HFFc6 (cell line): ENCODE results near the gene BTNL2. TPM values are rescaled to one million over a fixed set of nuclear protein-coding genes. Genes with fewer than 3 reads are reported as not detected.

Source experiments
- DNase-seq: peaks from one replicate; pipeline ENCODE4 v3.0.0-alpha.2; 2018
- H3K27ac Mint-ChIP-seq: 2 replicates; pipeline ENCODE4 v1.8.0; 2020; ENCODE audit warnings: mild to moderate bottlenecking, mixed read lengths
- H3K27me3 Mint-ChIP-seq: 2 replicates; pipeline ENCODE4 v1.8.0; 2021; ENCODE audit warnings: mild to moderate bottlenecking, moderate library complexity, mixed read lengths; ENCODE audit not compliant: insufficient read depth
- H3K36me3 Mint-ChIP-seq: 2 replicates; pipeline ENCODE4 v1.8.0; 2021; ENCODE audit warnings: low read depth, mixed read lengths
- H3K4me1 Mint-ChIP-seq: 2 replicates; pipeline ENCODE4 v1.8.0; 2020; ENCODE audit warnings: low read depth, mixed read lengths
- H3K4me3 Mint-ChIP-seq: 2 replicates; pipeline ENCODE4 v1.8.0; 2020; ENCODE audit warnings: mild to moderate bottlenecking, moderate library complexity, mixed read lengths
- H3K9me3 Mint-ChIP-seq: 2 replicates; pipeline ENCODE4 v1.8.0; 2020; ENCODE audit warnings: mild to moderate bottlenecking, mixed read lengths
- total RNA-seq, 6 experiments: library from RNA; stranded (reverse); fragmentation: NEBNext Ultra II Directional; extraction: Animal tissue kit (Norgen Biotek cat#: 25700); gene quantifications; 2 replicates in 1 of 6; 3 replicates in 5 of 6; pipeline ENCODE4 v1.2.3, GENCODE V29; 2021
- TF ChIP-seq, protein P1 (sequence below): fragments of 200-600 bp; sonication (generic); IDR thresholded peaks from 2 replicates; pipeline ENCODE4 v1.5.0; 2021; ENCODE audit warnings: antibody characterized with exemption, mild to moderate bottlenecking

The BTNL2 gene
- total RNA-seq, 6 experiments from 2014 or later = not detected

DNA sequence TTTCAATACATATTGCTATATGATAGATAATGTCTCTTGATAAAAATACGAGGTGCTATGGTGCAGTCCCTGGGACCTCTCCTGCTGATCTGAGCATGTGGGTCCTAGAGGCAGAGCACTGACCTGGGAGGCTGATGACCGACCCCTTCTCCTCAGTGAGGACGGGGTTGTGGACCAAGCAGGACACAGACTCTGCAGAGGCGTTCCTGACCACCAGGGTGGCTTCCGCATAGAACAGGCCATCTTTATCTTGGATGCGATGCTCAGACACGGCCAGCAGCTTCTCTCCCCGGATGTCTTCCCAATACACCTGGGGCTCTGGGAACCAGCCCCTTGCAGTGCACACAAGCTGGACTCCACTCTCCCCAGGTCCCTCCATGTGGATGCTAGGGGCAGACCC lies 4.2 kb downstream of the BTNL2 start:
- Mint-ChIP-seq H3K36me3 (no peaks in the 10 kb centered on the region), H3K4me1 (no peaks in the 10 kb centered on the region), H3K9me3 (no peaks in the 10 kb centered on the region), H3K27ac (no peak overlapping the region), H3K4me3 (no peak overlapping the region), H3K27me3 (peaks cover 33% of the 10 kb centered on the region)
- TF ChIP-seq, protein P1, sequence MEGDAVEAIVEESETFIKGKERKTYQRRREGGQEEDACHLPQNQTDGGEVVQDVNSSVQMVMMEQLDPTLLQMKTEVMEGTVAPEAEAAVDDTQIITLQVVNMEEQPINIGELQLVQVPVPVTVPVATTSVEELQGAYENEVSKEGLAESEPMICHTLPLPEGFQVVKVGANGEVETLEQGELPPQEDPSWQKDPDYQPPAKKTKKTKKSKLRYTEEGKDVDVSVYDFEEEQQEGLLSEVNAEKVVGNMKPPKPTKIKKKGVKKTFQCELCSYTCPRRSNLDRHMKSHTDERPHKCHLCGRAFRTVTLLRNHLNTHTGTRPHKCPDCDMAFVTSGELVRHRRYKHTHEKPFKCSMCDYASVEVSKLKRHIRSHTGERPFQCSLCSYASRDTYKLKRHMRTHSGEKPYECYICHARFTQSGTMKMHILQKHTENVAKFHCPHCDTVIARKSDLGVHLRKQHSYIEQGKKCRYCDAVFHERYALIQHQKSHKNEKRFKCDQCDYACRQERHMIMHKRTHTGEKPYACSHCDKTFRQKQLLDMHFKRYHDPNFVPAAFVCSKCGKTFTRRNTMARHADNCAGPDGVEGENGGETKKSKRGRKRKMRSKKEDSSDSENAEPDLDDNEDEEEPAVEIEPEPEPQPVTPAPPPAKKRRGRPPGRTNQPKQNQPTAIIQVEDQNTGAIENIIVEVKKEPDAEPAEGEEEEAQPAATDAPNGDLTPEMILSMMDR = no peak
- no peak for DNase-seq

DNA sequence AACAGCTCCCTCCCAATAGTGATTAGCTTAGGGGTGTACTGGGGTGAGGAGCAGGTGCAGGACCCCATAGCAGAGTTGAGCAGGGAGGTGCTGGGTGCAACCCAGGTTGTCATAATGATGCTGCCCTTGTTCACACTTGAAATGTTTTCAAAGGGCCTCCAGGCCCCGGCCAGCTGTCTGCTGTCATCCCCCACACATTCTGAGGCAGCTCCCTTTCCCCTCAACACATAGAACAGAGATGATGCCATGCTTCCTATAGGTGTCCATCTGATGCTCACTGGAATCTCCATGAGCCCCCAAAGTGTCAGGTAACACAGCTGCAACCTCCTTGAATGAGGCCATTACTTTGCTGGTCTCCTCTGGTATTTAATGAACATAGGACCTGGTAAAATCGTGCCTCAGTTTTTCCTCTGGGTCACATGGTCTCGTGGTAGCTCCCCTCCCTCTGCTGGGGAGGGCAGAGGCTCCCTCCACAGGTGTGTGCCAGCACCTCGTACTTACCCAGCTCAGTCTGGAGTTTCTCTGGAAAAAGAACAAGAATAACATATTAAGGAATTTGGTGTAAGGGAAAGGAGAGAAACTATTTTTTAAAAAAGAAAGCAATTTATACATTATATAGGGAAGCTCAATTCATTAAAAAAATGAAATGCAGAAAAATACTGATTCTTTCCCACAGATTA lies 5.6 kb downstream of the BTNL2 start:
- H3K27ac Mint-ChIP-seq = no peak overlapping the region
- no peak for DNase-seq
- H3K4me1 Mint-ChIP-seq = peaks cover 6% of the 10 kb centered on the region
- H3K36me3 Mint-ChIP-seq = no peaks in the 10 kb centered on the region
- no peaks in the 10 kb centered on the region; the same call in 1 of the 2 replicates for H3K9me3 Mint-ChIP-seq
- TF ChIP-seq, protein P1 = no peak
- H3K4me3 Mint-ChIP-seq = no peak overlapping the region
- H3K27me3 Mint-ChIP-seq = peaks cover 31% of the 10 kb centered on the region

DNA sequence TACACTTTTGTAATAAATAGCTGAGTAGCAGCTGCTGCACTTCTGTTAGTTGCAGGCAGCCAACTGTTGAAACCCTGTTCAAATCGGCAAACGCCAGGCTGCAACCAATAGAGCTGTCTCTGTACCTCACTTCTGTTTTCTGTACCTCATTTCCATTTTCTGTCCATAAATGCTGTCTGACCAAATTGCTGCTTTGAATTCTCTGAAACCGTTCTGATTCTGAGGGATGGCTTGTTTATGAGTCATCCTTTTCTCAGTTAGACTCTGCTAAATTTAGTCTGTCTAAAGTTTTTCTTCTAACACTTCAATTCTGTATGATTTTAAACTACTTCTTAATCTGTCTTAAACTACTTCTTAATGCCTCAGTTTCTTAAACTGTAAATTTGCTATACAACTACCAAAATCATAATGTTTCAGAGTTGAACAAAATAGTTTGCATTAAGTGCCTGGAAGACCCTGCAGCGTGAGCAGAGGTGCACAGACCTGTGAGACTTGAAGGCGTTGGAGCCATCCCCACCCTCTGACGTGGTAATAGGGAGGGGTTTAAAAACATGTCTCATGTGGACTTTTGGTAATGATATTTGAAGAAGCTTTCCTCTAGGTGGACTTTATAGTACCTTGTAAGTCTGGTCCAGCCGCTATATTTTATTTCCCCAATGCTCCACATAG lies 9.6 kb downstream of the BTNL2 start:
- peaks cover 6% of the 10 kb centered on the region for H3K4me1 Mint-ChIP-seq
- TF ChIP-seq, protein P1 = no peak
- DNase-seq = peak; percentile 4
- H3K36me3 Mint-ChIP-seq = no peaks in the 10 kb centered on the region
- no peak overlapping the region for H3K4me3 Mint-ChIP-seq
- peaks cover 19% of the 10 kb centered on the region for H3K27me3 Mint-ChIP-seq
- no peaks in the 10 kb centered on the region; the same call in 1 of the 2 replicates for H3K9me3 Mint-ChIP-seq
- H3K27ac Mint-ChIP-seq = no peak overlapping the region

DNA sequence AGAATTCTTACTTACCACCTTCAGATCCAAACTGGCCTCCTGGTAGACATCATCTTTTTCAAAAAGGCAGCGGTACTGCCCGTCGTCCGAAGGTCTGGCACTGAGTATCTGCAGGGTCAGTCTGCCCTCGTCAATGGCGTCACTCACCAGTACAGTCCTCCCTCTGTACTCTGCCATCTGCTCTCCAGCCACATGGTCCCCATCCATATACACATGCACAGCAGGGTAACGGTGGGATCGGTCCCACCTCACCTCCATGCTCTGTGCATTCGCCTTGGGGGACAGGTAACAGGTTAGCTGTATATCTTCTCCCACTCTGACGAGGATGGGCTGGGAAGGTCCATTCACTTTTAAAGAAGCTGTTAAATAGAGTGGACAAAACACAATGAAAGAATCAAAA lies 11.0 kb downstream of the BTNL2 start:
- no peak overlapping the region for H3K27ac Mint-ChIP-seq
- no peaks in the 10 kb centered on the region; the same call in 1 of the 2 replicates for H3K9me3 Mint-ChIP-seq

DNA sequence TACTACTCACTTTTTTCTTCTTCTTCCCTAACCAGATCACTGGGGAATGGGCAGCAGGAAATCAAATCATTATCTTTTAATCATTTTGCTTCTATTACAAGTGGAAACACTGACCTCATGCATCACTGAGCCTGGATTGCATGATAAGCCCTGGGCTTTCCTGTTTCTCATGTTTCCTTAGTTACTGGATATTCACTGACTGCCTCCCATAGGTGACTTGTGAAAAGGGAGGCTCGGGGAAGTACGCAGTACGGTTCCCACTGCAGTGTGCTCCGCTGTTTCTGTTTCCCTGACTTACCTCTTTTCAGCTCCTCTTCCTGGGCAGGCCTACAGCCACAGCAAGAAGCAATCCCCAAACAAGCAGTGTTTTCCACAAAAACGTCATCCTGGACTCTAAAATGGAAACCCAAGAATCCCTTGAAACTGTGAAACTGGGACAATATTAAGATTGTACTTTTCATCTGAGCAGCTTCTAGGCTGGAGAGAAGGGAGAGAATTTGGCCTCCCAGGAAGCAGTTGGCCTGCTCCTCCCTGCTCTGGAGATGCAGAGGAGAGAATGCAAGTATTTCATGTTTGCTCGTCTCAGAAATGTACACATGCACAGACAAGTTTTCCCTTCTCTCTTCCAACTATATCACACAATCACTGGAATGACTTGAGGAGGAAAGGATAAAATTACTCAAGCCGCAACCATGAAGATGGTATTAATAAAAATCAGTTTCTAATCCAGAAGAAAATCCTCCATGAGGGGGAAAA lies 13.1 kb downstream of the BTNL2 start:
- no peak overlapping the region for H3K4me3 Mint-ChIP-seq
- peaks cover 17% of the 10 kb centered on the region for H3K27me3 Mint-ChIP-seq
- H3K36me3 Mint-ChIP-seq = no peaks in the 10 kb centered on the region
- H3K9me3 Mint-ChIP-seq = no peaks in the 10 kb centered on the region; the same call in 1 of the 2 replicates
- H3K27ac Mint-ChIP-seq = no peak overlapping the region
- DNase-seq = no peak
- TF ChIP-seq, protein P1 = no peak
- peaks cover 6% of the 10 kb centered on the region for H3K4me1 Mint-ChIP-seq

More for the DNA sequence above, 11.0 kb downstream of the BTNL2 start:
- Mint-ChIP-seq H3K4me1 (peaks cover 6% of the 10 kb centered on the region), H3K4me3 (no peak overlapping the region), H3K27me3 (peaks cover 15% of the 10 kb centered on the region; the same call in 1 of the 2 replicates), H3K36me3 (no peaks in the 10 kb centered on the region)
- TF ChIP-seq, protein P1 = no peak
- DNase-seq = no peak
